ENCODE data around the gene C2orf68.

DNA sequence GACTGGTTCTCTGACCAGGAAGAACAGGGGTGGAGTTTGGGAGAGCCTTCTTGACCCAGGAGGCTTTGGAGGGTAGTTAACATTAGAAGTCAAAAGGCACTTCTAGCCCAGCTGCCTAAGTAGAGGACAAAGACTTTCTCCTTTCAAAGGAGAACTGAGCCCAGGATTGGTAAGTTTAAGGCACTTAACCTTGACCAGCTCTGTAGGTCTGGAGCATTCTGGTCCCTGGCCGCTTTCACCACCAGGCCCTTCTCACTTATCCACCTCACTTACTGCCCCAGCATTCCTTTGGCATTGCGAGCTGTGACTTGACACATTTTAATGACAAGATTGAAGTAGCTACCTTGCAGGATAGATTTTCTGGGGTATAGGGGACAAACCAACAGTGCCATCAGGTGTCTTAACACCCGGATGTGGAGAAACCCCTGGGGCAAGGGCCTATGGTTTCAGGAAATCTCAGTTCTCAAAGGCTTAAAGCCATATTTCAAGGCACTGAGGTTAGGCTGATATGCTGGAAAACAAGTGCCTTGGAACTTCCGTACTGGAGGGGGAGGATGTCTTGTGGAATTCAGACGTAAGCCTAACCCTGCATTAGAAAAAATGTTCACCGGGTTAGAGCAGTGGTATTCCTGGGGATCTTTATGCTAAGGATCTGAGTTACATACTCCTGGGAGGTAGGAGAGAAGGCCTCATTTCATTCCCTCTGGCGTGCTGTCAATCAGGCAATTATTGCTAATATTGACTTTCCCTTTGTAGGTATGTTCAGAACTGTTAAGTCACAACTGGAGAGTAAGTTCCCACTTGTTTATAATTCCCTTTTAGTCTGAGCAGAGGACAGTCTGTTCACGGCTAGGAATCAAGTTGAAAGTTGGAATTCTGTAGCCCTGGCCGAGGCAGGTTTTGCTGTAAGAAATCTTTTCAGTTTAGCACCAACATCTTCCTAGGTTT is 4.3 kb downstream of the C2orf68 start:
- TF ChIP-seq HDAC2 (IDR thresholded peaks at IDR 0.05) = no peak
- TF ChIP-seq, protein P1, sequence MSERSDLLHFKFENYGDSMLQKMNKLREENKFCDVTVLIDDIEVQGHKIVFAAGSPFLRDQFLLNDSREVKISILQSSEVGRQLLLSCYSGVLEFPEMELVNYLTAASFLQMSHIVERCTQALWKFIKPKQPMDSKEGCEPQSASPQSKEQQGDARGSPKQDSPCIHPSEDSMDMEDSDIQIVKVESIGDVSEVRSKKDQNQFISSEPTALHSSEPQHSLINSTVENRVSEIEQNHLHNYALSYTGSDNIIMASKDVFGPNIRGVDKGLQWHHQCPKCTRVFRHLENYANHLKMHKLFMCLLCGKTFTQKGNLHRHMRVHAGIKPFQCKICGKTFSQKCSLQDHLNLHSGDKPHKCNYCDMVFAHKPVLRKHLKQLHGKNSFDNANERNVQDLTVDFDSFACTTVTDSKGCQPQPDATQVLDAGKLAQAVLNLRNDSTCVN (CRISPR knock-in tag; IDR thresholded peaks at IDR 0.05) = no peak
- no peak for TF ChIP-seq ZNF197 (CRISPR knock-in tag; IDR thresholded peaks at IDR 0.05; ENCODE audit: low read depth)
